Heart left ventricle (tissue), 16 donors: ENCODE data around the gene DFFB. TPM values are rescaled to one million over a fixed set of nuclear protein-coding genes. Genes with fewer than 3 reads are reported as not detected.

Source experiments
- ATAC-seq, 4 donors: fragments of 200-7000 bp; cut with Tn5 transposase; one replicate each; pipeline ENCODE4 v1.9.1; 2020 to 2022; ENCODE audit warnings: moderate library complexity in 4 of 4, mild to moderate bottlenecking in 3 of 4, moderate number of reproducible peaks in 1 of 4
- DNase-seq, 5 donors: peaks; one replicate each; pipeline ENCODE4 v3.0.0-alpha.2; 2020
- H3K27ac ChIP-seq, 12 donors: fragments of 200-600 bp; sonication (generic) in 4 of 12; one replicate each; pipeline versions ENCODE4 v1.5.0 to v1.8.0; 2016 to 2022; ENCODE audit warnings: mild to moderate bottlenecking in 2 of 12
- H3K27me3 ChIP-seq, 9 donors: fragments of 200-600 bp; sonication (generic) in 2 of 9; one replicate each; pipeline versions ENCODE4 v1.5.1 to v1.8.0; 2016 to 2022; ENCODE audit warnings: mild to moderate bottlenecking in 3 of 9
- H3K36me3 ChIP-seq, 9 donors: fragments of 200-600 bp; sonication (generic) in 2 of 9; one replicate each; pipeline versions ENCODE4 v1.5.0 to v1.8.0; 2018 to 2022; ENCODE audit warnings: mild to moderate bottlenecking in 2 of 9
- H3K4me1 ChIP-seq, 12 donors: fragments of 200-600 bp; sonication (generic) in 4 of 12; one replicate each; pipeline versions ENCODE4 v1.5.0 to v1.8.0; 2016 to 2022; ENCODE audit warnings: mild to moderate bottlenecking in 3 of 12
- H3K4me3 ChIP-seq, 12 donors: fragments of 200-600 bp; sonication (generic) in 4 of 12; one replicate each; pipeline versions ENCODE4 v1.5.0 to v1.8.0; 2017 to 2022; ENCODE audit warnings: mild to moderate bottlenecking in 9 of 12, moderate library complexity in 4 of 12
- H3K9me3 ChIP-seq, 12 donors: fragments of 200-600 bp; sonication (generic) in 4 of 12; one replicate each; pipeline versions ENCODE4 v1.5.0 to v1.8.0; 2016 to 2022; ENCODE audit warnings: mild to moderate bottlenecking in 1 of 12
- POLR2A ChIP-seq, 2 donors: fragments of 450-650 bp; IDR thresholded peaks; one replicate each; pipeline ENCODE4 v1.6.1; 2017; ENCODE audit warnings: antibody characterized with exemption in 2 of 2, mild to moderate bottlenecking in 2 of 2, moderate library complexity in 2 of 2
- WGBS, 4 donors: extraction: QIAGEN DNeasy Blood & Tissue Kit in 2 of 4; methylation state at CpG; one replicate each; pipeline versions ENCODE4 v1.1.5 to v1.1.7; 2013 to 2018; 5-methylcytosine and 5-hydroxymethylcytosine counted together
- intact Hi-C, 10 donors: fragments of 100-400 bp; cut with DNase I; formaldehyde crosslinking; loops; one replicate each; pipeline versions ENCODE4 v1.11.1 to v1.14.2; 2022
- polyA plus RNA-seq, 2 donors: library from polyadenylated mRNA; stranded (reverse); fragments of 200-250 nt; gene quantifications; one replicate each; pipeline ENCODE4 v1.2.3, GENCODE V29; 2013
- total RNA-seq, 9 donors: library from RNA; depleted of rRNA in 2 of 9; stranded (reverse); fragments of >200 nt in 2 of 9; fragmentation: NEBNext Ultra II Directional in 3 of 9; extraction: Animal tissue kit (Norgen Biotek cat#: 25700) in 3 of 9; gene quantifications; one replicate each; pipeline versions ENCODE4 v1.1.0 to v1.2.4, GENCODE V29; 2016 to 2023
- TF ChIP-seq, protein P1 (sequence below), 12 donors: fragments of 200-600 bp; sonication (generic) in 4 of 12; IDR thresholded peaks; one replicate each; pipeline versions ENCODE4 v1.5.0 to v1.8.0; 2018 to 2022; ENCODE audit warnings: antibody characterized with exemption in 12 of 12, mild to moderate bottlenecking in 5 of 12
- donor health status: ischemic (EF 13 %, LVEDD 7.1; RV severe dilation, severe dysfunction).
- donor health status: healthy with polysubstance abuse.
- donor health status: DM: no; HTN: yes; CAD: no.
- donor health status: DM: no; HTN: no; CAD: no.
- donor health status: ischemic (EF 25% LVEDD 6.9; RV normal size, moderate dysfunction).
- donor health status: ischemic (EF 25% LVEDD 5.7; RV mildly dilated, moderate dysfunction).
- donor health status: healthy.
- donor health status: DM: yes; HTN: yes; CAD: no.
- donor health status: ischemic (EF 35%, LVEDD 5.7; RV mildly dilated, moderate dysfunction).
- donor health status: nonischemic (EF 11% LVEDD 7.7; RV severe dilation, severe dysfunction).
- donor health status: DM: yes; HTN: yes; CAD: no.
- donor health status: PGD.
- donor health status: ischemic (EF 29% LVEDD 5.4; RV normal size, mild dysfunction).
- donor health status: nonischemic (EF 23%, LVEDD 6.1; RV moderate dilation, normal function).

The DFFB gene
- total and polyA plus RNA-seq, 11 donors = 1.3 to 5.8 (median 2.6) TPM

DNA sequence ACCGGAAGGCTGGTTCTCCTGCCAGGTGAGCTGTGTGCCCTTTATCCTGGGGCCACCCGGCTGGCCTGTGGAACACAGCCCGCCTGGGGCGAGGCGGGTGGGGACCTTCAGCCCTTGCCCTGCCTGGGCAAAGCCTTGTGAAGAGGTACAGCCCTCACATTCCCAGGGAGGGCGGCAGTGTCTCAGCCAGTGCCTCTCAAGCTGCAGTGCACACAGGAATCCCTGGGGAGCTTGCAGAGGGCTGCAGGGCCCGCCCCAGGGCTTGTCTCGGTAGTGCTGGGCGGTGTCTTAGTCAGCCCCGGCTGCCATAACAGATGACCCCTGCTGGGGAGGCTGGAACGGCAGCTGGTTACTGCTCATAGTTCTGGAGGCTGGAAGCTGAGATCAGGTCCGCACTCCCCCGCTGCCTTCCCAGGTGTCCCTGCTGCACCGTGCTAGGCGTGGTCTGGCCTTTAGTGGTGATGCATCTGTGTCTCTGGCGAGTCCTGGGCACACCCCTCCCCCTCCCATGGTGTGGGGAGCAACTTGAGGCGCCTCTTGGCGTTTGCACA lies 12.6 kb downstream of the DFFB start:
- TF ChIP-seq, protein P1, sequence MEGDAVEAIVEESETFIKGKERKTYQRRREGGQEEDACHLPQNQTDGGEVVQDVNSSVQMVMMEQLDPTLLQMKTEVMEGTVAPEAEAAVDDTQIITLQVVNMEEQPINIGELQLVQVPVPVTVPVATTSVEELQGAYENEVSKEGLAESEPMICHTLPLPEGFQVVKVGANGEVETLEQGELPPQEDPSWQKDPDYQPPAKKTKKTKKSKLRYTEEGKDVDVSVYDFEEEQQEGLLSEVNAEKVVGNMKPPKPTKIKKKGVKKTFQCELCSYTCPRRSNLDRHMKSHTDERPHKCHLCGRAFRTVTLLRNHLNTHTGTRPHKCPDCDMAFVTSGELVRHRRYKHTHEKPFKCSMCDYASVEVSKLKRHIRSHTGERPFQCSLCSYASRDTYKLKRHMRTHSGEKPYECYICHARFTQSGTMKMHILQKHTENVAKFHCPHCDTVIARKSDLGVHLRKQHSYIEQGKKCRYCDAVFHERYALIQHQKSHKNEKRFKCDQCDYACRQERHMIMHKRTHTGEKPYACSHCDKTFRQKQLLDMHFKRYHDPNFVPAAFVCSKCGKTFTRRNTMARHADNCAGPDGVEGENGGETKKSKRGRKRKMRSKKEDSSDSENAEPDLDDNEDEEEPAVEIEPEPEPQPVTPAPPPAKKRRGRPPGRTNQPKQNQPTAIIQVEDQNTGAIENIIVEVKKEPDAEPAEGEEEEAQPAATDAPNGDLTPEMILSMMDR (IDR thresholded peaks at IDR 0.05) = no peak
- TF ChIP-seq POLR2A (IDR thresholded peaks at IDR 0.05) = no peak
- DNase-seq (no peak), ATAC-seq (no peak)
- Histone ChIP-seq H3K9me3 (no peaks in the 10 kb centered on the region), H3K27me3 (no peaks in the 10 kb centered on the region), H3K36me3 (peaks cover 0 to 76% (median 53%) of the 10 kb centered on the region in 9 donors), H3K4me3 (no peak overlapping the region), H3K4me1 (no peaks in the 10 kb centered on the region), H3K27ac (no peak overlapping the region)
- intact Hi-C loops = no loop called here
- 77 to 86% (median 84%) methylated on average over 9 to 18 of the region's 18 CpGs for WGBS, 4 donors

DNA sequence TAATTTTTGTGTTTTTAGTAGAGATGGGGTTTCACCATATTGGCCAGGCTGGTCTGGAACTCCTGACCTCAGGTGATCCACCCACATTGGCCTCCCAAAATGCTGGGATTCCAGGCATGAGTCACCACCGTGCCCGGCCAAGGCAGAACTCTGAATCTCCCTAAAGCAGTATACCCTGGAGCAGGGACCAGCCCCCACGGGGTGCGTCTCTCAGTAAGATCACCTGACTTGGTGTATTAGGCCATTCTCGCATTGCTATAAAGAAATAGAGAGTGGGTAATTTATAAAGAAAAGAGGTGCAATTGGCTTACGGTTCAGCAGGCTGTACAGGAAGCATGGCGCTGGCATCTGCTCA lies 14.2 kb downstream of the DFFB start:
- ATAC-seq (no peak), DNase-seq (no peak)
- Histone ChIP-seq H3K4me3 (no peak overlapping the region), H3K4me1 (no peaks in the 10 kb centered on the region), H3K9me3 (no peaks in the 10 kb centered on the region), H3K36me3 (peaks cover 0 to 86% (median 67%) of the 10 kb centered on the region in 9 donors), H3K27ac (no peak overlapping the region), H3K27me3 (no peaks in the 10 kb centered on the region)
- TF ChIP-seq, protein P1 (IDR thresholded peaks at IDR 0.05) = no peak
- TF ChIP-seq POLR2A (IDR thresholded peaks at IDR 0.05) = no peak
- WGBS, 4 donors = 92 to 98% (median 96%) methylated on average over 7 of the region's 7 CpGs
- intact Hi-C loops = no loop called here

GRCh38 chr1:3872546-3872945 lies 15.3 kb downstream of the DFFB start:
- no peaks in the 10 kb centered on the region for H3K9me3 ChIP-seq
- TF ChIP-seq, protein P1 (IDR thresholded peaks at IDR 0.05) = no peak
- no peak overlapping the region for H3K27ac ChIP-seq
- DNase-seq = no peak
- ATAC-seq = no peak
- 89 to 100% (median 93%) methylated on average over 3 to 8 of the region's 8 CpGs for WGBS, 4 donors
- peaks cover 0 to 82% (median 68%) of the 10 kb centered on the region in 9 donors for H3K36me3 ChIP-seq
- H3K27me3 ChIP-seq = no peaks in the 10 kb centered on the region
- no peaks in the 10 kb centered on the region for H3K4me1 ChIP-seq
- no peak overlapping the region for H3K4me3 ChIP-seq
- intact Hi-C loops = no loop called here

DNA sequence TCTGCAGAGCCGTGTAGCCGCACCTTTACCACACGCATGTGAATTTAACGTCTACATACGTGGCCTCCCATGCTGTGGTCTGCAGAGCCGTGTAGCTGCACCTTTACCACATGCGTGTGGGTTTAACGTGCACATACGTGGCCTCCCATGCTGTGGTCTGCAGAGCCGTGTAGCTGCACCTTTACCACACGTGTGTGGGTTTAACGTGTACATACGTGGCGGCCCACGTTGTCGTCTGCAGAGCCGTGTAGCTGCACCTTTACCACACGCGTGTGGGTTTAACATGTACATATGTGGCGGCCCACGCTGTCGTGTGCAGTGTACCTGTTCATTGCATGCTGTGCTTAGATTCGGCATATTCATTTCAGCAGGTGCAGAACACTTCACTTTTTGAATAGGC lies 17.5 kb downstream of the DFFB start:
- Histone ChIP-seq H3K4me3 (no peak overlapping the region), H3K9me3 (peaks cover 0 to 17% (median 4%) of the 10 kb centered on the region in 12 donors), H3K27me3 (no peaks in the 10 kb centered on the region), H3K36me3 (peaks cover 2 to 84% (median 63%) of the 10 kb centered on the region in 9 donors), H3K4me1 (no peaks in the 10 kb centered on the region), H3K27ac (no peak overlapping the region)
- DNase-seq = no peak
- TF ChIP-seq POLR2A (IDR thresholded peaks at IDR 0.05) = no peak
- TF ChIP-seq, protein P1 (IDR thresholded peaks at IDR 0.05) = no peak
- no peak for ATAC-seq
- intact Hi-C loops = no loop called here
- WGBS, 4 donors = 93 to 97% (median 94%) methylated on average over 23 of the region's 23 CpGs
